Measurements from ENCODE around the gene COG4.
A peak's percentile ranks its signal among the peaks of the same experiment; 100 is the strongest.

COG4 gene

DNA sequence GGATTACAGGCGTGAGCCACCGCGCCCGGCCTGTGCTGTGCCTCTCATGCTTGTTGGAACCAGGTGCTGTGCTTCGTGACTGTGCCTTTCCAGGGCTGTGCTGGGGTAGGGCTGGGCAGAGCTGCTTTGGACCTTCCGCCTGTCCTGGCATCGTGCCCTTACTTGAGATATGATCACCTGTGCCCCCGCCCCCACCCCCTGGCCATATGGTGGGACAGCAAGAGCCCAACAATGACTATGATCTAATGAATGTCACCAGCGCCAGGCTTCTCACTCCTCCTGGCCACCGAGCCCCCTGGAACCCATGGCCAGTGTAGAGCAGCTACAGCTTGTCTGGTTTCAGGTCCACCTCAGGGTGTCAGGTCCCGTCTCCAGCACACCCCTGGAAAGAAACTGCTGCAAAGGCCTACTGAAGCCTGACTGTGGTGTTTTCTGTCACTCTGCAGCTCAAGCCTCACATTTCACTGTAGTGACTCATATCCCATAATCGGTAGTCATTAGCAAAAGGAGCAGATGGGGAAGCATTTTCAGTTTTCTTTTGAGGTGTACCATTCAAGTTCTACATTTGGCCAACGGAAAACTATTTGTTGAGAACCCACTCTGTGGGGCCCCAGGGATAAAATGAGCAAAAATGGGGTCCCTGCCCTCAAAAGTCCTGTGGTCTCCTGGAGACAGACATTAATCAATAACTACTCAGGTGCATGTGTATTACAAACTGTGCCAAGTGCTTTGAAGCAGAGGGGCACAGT lies 46.9 kb downstream of the COG4 start:
- peak; percentile 98 for DNase-seq (ENCODE audit: low spot score)
- in situ Hi-C loops (cut with MboI; ENCODE audit: low pct_unique_long_range_greater_than_20kb, low sequenced_read_pairs, unreplicated experiment), result no loop called here

DNA sequence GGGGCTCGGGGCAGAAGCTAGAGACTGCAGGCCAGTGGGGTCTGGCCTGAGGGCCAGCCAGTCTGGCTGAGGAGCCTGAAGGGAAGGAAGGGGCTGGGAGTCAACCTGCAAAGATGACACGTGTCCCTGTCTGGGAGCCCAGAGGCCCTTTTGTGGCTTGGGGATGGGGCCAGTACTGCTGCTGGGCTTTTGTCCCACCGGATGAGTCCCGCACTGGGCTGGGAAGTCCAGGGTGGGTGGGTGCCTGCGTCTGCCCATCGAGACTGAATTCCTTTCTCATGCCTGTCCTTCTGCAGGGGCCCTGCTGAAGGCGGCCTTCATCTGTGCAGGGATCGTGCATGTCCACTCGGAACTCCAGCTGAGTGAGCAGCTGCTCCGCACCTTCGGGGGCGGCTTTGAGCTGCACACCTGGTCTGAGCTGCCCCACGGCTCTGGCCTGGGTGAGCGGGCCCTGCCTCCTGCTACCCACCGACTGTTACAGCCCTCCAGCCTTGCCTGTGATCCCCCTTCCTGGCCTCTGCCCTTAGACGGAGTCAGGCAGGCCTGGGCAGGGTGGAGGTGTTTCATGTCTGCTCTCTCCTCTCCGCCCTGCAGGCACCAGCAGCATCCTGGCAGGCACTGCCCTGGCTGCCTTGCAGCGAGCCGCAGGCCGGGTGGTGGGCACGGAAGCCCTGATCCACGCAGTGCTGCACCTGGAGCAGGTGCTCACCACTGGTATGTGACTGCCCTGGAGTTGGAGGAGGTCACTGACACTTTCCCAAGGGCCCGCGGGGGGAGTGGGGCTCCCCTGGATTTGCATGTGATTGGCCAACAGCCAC lies 48.1 kb downstream of the COG4 start:
- in situ Hi-C loops (cut with MboI; ENCODE audit: low pct_unique_long_range_greater_than_20kb, low sequenced_read_pairs, unreplicated experiment), result no loop called here
- TF ChIP-seq, protein P1, sequence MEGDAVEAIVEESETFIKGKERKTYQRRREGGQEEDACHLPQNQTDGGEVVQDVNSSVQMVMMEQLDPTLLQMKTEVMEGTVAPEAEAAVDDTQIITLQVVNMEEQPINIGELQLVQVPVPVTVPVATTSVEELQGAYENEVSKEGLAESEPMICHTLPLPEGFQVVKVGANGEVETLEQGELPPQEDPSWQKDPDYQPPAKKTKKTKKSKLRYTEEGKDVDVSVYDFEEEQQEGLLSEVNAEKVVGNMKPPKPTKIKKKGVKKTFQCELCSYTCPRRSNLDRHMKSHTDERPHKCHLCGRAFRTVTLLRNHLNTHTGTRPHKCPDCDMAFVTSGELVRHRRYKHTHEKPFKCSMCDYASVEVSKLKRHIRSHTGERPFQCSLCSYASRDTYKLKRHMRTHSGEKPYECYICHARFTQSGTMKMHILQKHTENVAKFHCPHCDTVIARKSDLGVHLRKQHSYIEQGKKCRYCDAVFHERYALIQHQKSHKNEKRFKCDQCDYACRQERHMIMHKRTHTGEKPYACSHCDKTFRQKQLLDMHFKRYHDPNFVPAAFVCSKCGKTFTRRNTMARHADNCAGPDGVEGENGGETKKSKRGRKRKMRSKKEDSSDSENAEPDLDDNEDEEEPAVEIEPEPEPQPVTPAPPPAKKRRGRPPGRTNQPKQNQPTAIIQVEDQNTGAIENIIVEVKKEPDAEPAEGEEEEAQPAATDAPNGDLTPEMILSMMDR (IDR thresholded peaks at IDR 0.05; ENCODE audit: extremely low read depth, insufficient read depth, missing control alignments), result no peak
- no peak for DNase-seq (ENCODE audit: low spot score)

More for the DNA sequence above, 46.9 kb downstream of the COG4 start:
- TF ChIP-seq, protein P1 (IDR thresholded peaks at IDR 0.05; ENCODE audit: extremely low read depth, insufficient read depth, missing control alignments), result no peak

DNA sequence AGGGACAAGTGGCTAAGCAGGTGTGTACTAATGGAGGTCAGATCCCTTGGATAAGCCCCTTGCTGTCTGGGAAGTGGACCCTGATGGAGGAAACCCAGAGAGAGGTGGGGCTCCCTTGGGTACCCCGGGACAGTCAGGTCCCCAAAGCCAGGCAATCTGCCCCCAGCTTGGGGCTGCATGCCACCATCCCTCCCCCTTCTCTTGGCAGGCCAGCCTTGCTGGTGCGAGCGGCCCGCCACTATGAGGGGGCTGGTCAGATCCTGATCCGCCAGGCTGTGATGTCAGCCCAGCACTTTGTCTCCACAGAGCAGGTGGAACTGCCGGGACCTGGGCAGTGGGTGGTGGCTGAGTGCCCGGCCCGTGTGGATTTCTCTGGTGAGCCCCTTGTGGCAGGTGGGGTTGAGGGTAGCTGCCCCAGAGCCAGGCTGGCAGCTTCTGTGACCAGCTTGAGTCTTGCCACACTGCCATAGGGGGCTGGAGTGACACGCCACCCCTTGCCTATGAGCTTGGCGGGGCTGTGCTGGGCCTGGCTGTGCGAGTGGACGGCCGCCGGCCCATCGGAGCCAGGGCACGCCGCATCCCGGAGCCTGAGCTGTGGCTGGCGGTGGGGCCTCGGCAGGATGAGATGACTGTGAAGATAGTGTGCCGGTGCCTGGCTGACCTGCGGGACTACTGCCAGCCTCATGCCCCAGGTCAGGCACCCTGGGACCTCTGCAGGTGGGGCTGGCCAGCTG lies 48.9 kb downstream of the COG4 start:
- DNase-seq (ENCODE audit: low spot score), result no peak
- in situ Hi-C loops (cut with MboI; ENCODE audit: low pct_unique_long_range_greater_than_20kb, low sequenced_read_pairs, unreplicated experiment), result no loop called here
- TF ChIP-seq, protein P1 (IDR thresholded peaks at IDR 0.05; ENCODE audit: extremely low read depth, insufficient read depth, missing control alignments), result no peak

DNA sequence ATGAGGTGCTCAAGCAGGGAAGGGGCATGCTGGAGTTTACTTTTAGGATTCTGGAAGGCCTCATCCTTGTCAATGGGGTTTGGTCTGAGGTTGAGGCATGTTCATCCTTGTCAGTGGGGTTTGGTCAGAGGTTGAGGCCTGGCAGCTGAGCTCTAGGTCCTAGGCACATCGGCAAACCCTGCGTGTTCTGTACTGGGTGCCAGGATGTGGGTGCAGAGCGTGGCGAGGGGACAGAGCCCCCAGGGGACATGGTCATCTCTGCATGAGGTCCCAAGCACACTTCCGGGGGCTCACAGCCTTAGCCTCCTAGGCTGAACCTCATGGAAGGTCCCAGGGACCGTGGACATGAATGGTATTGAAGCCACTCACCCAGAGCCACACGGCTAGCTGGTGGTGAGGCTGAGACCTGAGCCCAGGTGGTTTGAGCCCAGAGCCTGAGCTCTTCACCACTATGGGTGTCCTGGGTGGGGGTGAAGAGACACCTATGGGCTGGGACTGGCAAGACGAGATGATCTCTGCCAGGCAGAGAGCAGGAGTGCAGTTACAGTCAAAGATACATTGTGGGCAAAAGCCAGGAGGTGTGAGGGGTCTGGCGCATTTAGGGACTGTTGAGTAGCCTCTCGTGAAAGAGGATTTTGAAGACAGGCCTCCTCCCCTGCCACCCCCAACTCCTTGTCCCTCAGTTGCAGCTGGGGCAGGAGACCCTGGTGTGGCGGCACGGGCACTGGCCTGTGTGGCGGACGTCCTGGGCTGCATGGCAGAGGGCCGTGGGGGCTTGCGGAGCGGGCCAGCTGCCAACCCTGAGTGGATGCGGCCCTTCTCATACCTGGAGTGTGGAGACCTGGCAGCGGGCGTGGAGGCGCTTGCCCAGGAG lies 49.7 kb downstream of the COG4 start:
- in situ Hi-C loops (cut with MboI; ENCODE audit: low pct_unique_long_range_greater_than_20kb, low sequenced_read_pairs, unreplicated experiment), result no loop called here
- DNase-seq (ENCODE audit: low spot score), result no peak
- TF ChIP-seq, protein P1 (IDR thresholded peaks at IDR 0.05; ENCODE audit: extremely low read depth, insufficient read depth, missing control alignments), result peak; percentile 28

DNA sequence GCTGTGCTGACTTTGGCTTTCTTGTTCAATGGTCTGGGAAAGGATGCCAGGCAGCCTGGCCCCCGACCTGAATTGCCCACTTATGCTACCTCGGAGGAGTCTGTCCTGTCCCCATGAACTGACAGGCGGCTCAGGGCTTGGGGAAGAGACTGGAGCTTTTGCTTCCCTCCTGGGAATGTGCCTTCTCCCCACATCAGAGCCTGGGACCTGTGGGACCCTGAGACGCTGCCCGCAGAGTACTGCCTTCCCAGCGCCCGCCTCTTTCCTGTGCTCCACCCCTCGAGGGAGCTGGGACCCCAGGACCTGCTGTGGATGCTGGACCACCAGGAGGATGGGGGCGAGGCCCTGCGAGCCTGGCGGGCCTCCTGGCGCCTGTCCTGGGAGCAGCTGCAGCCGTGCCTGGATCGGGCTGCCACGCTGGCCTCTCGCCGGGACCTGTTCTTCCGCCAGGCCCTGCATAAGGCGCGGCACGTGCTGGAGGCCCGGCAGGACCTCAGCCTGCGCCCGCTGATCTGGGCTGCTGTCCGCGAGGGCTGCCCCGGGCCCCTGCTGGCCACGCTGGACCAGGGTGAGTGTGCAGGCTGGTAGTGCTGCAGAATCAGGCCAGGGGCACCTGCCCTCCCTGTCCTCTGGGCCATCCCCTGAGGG lies 50.4 kb downstream of the COG4 start:
- TF ChIP-seq, protein P1 (IDR thresholded peaks at IDR 0.05; ENCODE audit: extremely low read depth, insufficient read depth, missing control alignments), result no peak
- DNase-seq (ENCODE audit: low spot score), result no peak
- in situ Hi-C loops (cut with MboI; ENCODE audit: low pct_unique_long_range_greater_than_20kb, low sequenced_read_pairs, unreplicated experiment), result no loop called here

All from GM13977 (cell line).